ENCODE data around the gene NOS3. TPM values are rescaled to one million over a fixed set of nuclear protein-coding genes. Genes with fewer than 3 reads are reported as not detected.

The NOS3 gene
- total and polyA plus RNA-seq, 9 of the 15 experiments (the other 6 are each of a cell fraction or from before 2014, with no cell fraction given): 1.1 to 121 (median 23.6) TPM

GRCh38 chr7:151028948-151029501 is 38.2 kb downstream of the NOS3 start (continued):
- TF ChIP-seq HMGXB4 (CRISPR knock-in tag; IDR thresholded peaks at IDR 0.05) (no peak), EP400 (IDR thresholded peaks at IDR 0.05) (peak; percentile 81; the same call in 1 of the 2 replicates), NR4A1 (CRISPR knock-in tag; IDR thresholded peaks at IDR 0.05) (no peak), NR4A1 (tag; IDR thresholded peaks at IDR 0.05) (no peak), ZNF12 (CRISPR knock-in tag; IDR thresholded peaks at IDR 0.05) (no peak), PHB (CRISPR knock-in tag; IDR thresholded peaks at IDR 0.05) (no peak), BCOR (IDR thresholded peaks at IDR 0.05) (peak; percentile 81; the same call in 1 of the 2 replicates), FOXM1 (IDR thresholded peaks at IDR 0.05; ENCODE audit: low read depth) (no peak), FOXM1 (CRISPR knock-in tag; IDR thresholded peaks at IDR 0.05; ENCODE audit: low read depth) (no peak), SUPT5H (IDR thresholded peaks at IDR 0.05) (no peak), TARDBP (IDR thresholded peaks at IDR 0.05) (no peak), GMEB1 (CRISPR knock-in tag; IDR thresholded peaks at IDR 0.05) (no peak), LCOR (CRISPR knock-in tag; IDR thresholded peaks at IDR 0.05) (no peak), SMC3 (conservative IDR thresholded peaks at IDR 0.05; ENCODE audit: insufficient read depth, low read depth, low read length) (no peak)

All from K562 (cell line).